K562 (cell line): ENCODE results near the gene TTC39A. TPM values are rescaled to one million over a fixed set of nuclear protein-coding genes. Genes with fewer than 3 reads are reported as not detected.

Source experiments
- ATAC-seq: fragments of 200-7000 bp; cut with Tn5 transposase; 3 replicates; pipeline ENCODE4 v1.9.1; 2020; ENCODE audit warnings: moderate library complexity
- BruUV-seq: library from RNA; stranded (reverse); fragments of 400-500 nt; replicated peaks from 2 replicates; lab custom pipeline; 2021; lab: Mats Ljungman, UMichigan
- CTCF ChIA-PET: fragments of 300-600 bp; formaldehyde crosslinking; extraction: SDS; loops from one replicate; lab custom pipeline; 2021; ENCODE audit warnings: low intra/inter-chr PET ratio; lab: Yijun Ruan, JAX
- POLR2A ChIA-PET: fragments of 300-600, 350-650 bp; sonication (Branson Sonifier 250); formaldehyde crosslinking; extraction: SDS; loops from one replicate; lab custom pipeline; 2021; ENCODE audit warnings: antibody characterized with exemption, inconsistent platforms; lab: Yijun Ruan, JAX
- DNase-seq, 4 experiments: peaks; one replicate each; pipeline versions ENCODE4 v3.0.0 to v3.0.0-alpha.2; 2011 to 2018; ENCODE audit warnings: low spot score in 3 of 4, mixed read lengths in 3 of 4; ENCODE audit errors: extremely low read depth in 1 of 4
- FAIRE-seq: peaks from 2 replicates; lab custom pipeline; 2011; peaks lifted over from hg19 to GRCh38; lab: Jason Lieb, UNC
- H2AFZ ChIP-seq: 2 replicates; pipeline ENCODE4 v1.6.0; 2011; ENCODE audit warnings: low read depth, low read length, control low read depth, inconsistent platforms
- H3K27ac ChIP-seq: fragments of 200-600 bp; 3 replicates; pipeline ENCODE4 v1.8.0; 2011; ENCODE audit warnings: low read depth, mild to moderate bottlenecking, control low read depth, inconsistent platforms, low read length, moderate library complexity, mixed read lengths; ENCODE audit errors: extremely low read depth
- H3K27me3 ChIP-seq, 2 experiments: fragments of 300-600 bp in 1 of 2; 2 replicates in 1 of 2; 3 replicates in 1 of 2; pipeline versions ENCODE4 v1.6.0 to v1.8.0; 2011; ENCODE audit warnings: inconsistent platforms in 2 of 2, low read length in 2 of 2, mild to moderate bottlenecking in 1 of 2, mixed read lengths in 1 of 2, moderate library complexity in 1 of 2; ENCODE audit not compliant: control insufficient read depth in 2 of 2, insufficient read depth in 2 of 2
- H3K36me3 ChIP-seq: fragments of 300-600 bp; 3 replicates; pipeline ENCODE4 v1.8.0; 2011; ENCODE audit warnings: mild to moderate bottlenecking, low read length, inconsistent platforms; ENCODE audit not compliant: control insufficient read depth, insufficient read depth
- H3K4me1 ChIP-seq, 2 experiments: fragments of 200-600 bp in 1 of 2; replicated peaks in 1 of 2; 2 replicates in 1 of 2; 3 replicates in 1 of 2; pipeline versions ENCODE4 v1.5.1 to v1.8.0; 2011; ENCODE audit warnings: inconsistent platforms in 2 of 2, low read length in 2 of 2, mild to moderate bottlenecking in 1 of 2, mixed read lengths in 1 of 2, moderate library complexity in 1 of 2; ENCODE audit not compliant: control insufficient read depth in 2 of 2, insufficient read depth in 2 of 2
- H3K4me2 ChIP-seq: 2 replicates; pipeline ENCODE4 v1.6.1; 2011; ENCODE audit warnings: low read length, control low read depth, inconsistent platforms, mixed read lengths; ENCODE audit not compliant: insufficient read depth
- H3K4me3 ChIP-seq: fragments of 200-600 bp; sonication (generic), shearing (Covaris generic); 2 replicates; pipeline ENCODE4 v1.5.1; 2016; ENCODE audit warnings: control low read depth, inconsistent platforms
- H3K79me2 ChIP-seq: fragments of 200-600 bp; 3 replicates; pipeline ENCODE4 v1.8.0; 2011; ENCODE audit warnings: low read length, inconsistent platforms; ENCODE audit not compliant: control insufficient read depth, insufficient read depth
- H3K9ac ChIP-seq, 2 experiments: 2 replicates each; pipeline versions ENCODE4 v1.6.0 to v1.6.1; 2011; ENCODE audit warnings: low read depth in 2 of 2, low read length in 2 of 2, control low read depth in 1 of 2, inconsistent platforms in 1 of 2, mild to moderate bottlenecking in 1 of 2, mixed read lengths in 1 of 2; ENCODE audit not compliant: insufficient read depth in 1 of 2
- H3K9me1 ChIP-seq: one replicate; pipeline ENCODE4 v1.6.0; 2011; ENCODE audit warnings: inconsistent platforms, mild to moderate bottlenecking, low read length, moderate library complexity; ENCODE audit not compliant: control insufficient read depth, insufficient read depth
- H3K9me3 ChIP-seq: replicated peaks from 2 replicates; pipeline ENCODE4 v1.5.1; 2011; ENCODE audit warnings: low read depth, low read length, inconsistent platforms; ENCODE audit not compliant: control insufficient read depth, insufficient read depth
- H4K20me1 ChIP-seq: replicated peaks from 2 replicates; pipeline ENCODE4 v1.6.1; 2011; ENCODE audit warnings: low read length, inconsistent platforms, mixed read lengths; ENCODE audit not compliant: control insufficient read depth, insufficient read depth
- CBFA2T3 ChIP-seq: fragments of 450-650 bp; IDR thresholded peaks from 2 replicates; pipeline ENCODE4 v1.6.1; 2017
- CHD2 ChIP-seq: IDR thresholded peaks from 2 replicates; pipeline ENCODE4 v1.6.1; 2011; ENCODE audit warnings: low read depth, low read length
- HNRNPK ChIP-seq: fragments of 200-400 bp; formaldehyde crosslinking; IDR thresholded peaks from one replicate; pipeline ENCODE4 v1.6.1; 2018; ENCODE audit warnings: mild to moderate bottlenecking, low read depth, low read length; ENCODE audit not compliant: poor library complexity, severe bottlenecking
- MAFG ChIP-seq: fragments of 450-650 bp; conservative IDR thresholded peaks from 2 replicates; pipeline ENCODE4 v1.6.1; 2016; ENCODE audit warnings: missing genetic modification characterization, missing compliant biosample characterization
- MAZ ChIP-seq, 2 experiments: fragments of 450-650 bp in 1 of 2; sonication (generic) in 1 of 2; formaldehyde crosslinking; IDR thresholded peaks in 1 of 2; conservative IDR thresholded peaks in 1 of 2; 2 replicates each; pipeline versions ENCODE4 v1.4.0 to v1.5.0; 2020; ENCODE audit warnings: mild to moderate bottlenecking in 1 of 2, missing genetic modification reagents in 1 of 2
- NFIX ChIP-seq: fragments of 250-450 bp; sonication (Bioruptor Pico); IDR thresholded peaks from 2 replicates; pipeline ENCODE4 v1.4.0; 2020; ENCODE audit warnings: low read depth, mild to moderate bottlenecking, moderate library complexity
- NRF1 ChIP-seq, 2 experiments: fragments of 450-650 bp; IDR thresholded peaks in 1 of 2; conservative IDR thresholded peaks in 1 of 2; 2 replicates each; pipeline ENCODE4 v1.6.1; 2014; ENCODE audit warnings: mild to moderate bottlenecking in 2 of 2
- POLR2B ChIP-seq: fragments of 450-650 bp; IDR thresholded peaks from 2 replicates; pipeline ENCODE4 v1.6.1; 2018; ENCODE audit warnings: low read depth; ENCODE audit not compliant: partially characterized antibody
- RBM14 ChIP-seq: fragments of 200-400 bp; formaldehyde crosslinking; IDR thresholded peaks from 2 replicates; pipeline ENCODE4 v1.6.1; 2018; ENCODE audit warnings: low read depth, mild to moderate bottlenecking, low read length, moderate library complexity, borderline replicate concordance; ENCODE audit not compliant: insufficient read depth
- RFX7 ChIP-seq: fragments of 250-450 bp; sonication (Bioruptor Pico); IDR thresholded peaks from 2 replicates; pipeline ENCODE4 v1.5.1; 2021; ENCODE audit warnings: mild to moderate bottlenecking
- SMARCA5 ChIP-seq: fragments of 450-650 bp; IDR thresholded peaks from 2 replicates; pipeline ENCODE4 v1.6.1; 2016
- SMARCE1 ChIP-seq: fragments of 450-650 bp; IDR thresholded peaks from 2 replicates; pipeline ENCODE4 v1.7.1; 2016; ENCODE audit warnings: mild to moderate bottlenecking
- SRSF9 ChIP-seq: fragments of 200-400 bp; formaldehyde crosslinking; IDR thresholded peaks from 2 replicates; pipeline ENCODE4 v1.6.1; 2017; ENCODE audit warnings: low read depth, low read length, borderline replicate concordance
- ZNF146 ChIP-seq: IDR thresholded peaks from one replicate; pipeline ENCODE4 v1.6.1; 2018; ENCODE audit warnings: missing compliant biosample characterization; ENCODE audit not compliant: unreplicated experiment
- ZNF589 ChIP-seq: fragments of 200-800 bp; sonication (Bioruptor generic); IDR thresholded peaks from 2 replicates; pipeline ENCODE4 v1.6.1; 2016; ENCODE audit warnings: low read depth, missing genetic modification characterization, missing compliant biosample characterization
- in situ Hi-C: fragments of 300-500 bp; cut with MboI; formaldehyde crosslinking; loops from 4 replicates; pipeline ENCODE4 v1.15.0; 2018; ENCODE audit warnings: inconsistent platforms, mixed read lengths
- intact Hi-C: fragments of 100-400 bp; cut with micrococcal nuclease; formaldehyde crosslinking; loops from 2 replicates; pipeline ENCODE4 v1.14.2; 2022
- polyA plus RNA-seq, 8 experiments: library from polyadenylated mRNA; depleted of rRNA in 4 of 8; stranded (reverse) in 5 of 8; unstranded in 3 of 8; fragments of >200 nt; fragmentation: Nextera tagmentation in 2 of 8; fragmentation: Illumina TruSeq in 1 of 8; extraction: Ambion mirVana in 2 of 8; extraction: Trizol in 1 of 8; gene quantifications; 2 replicates each; pipeline versions ENCODE4 v1.2.1 to v1.2.3, GENCODE V29; 2011 to 2014; ENCODE audit warnings: inconsistent platforms in 1 of 8, missing spikeins in 1 of 8
- total RNA-seq, 7 experiments: library from RNA; depleted of rRNA in 6 of 7; stranded (reverse); fragments of >200 nt in 6 of 7; fragmentation: Illumina TruSeq in 2 of 7; extraction: Trizol in 2 of 7; gene quantifications; 2 replicates each; pipeline versions ENCODE4 v1.2.1 to v1.2.3, GENCODE V29; 2011 to 2021; ENCODE audit warnings: low replicate concordance in 1 of 7
- TF ChIP-seq, protein P1 (sequence below), 2 experiments: fragments of 450-650 bp in 1 of 2; sonication (generic) in 1 of 2; formaldehyde crosslinking; conservative IDR thresholded peaks; 2 replicates each; pipeline versions ENCODE4 v1.4.0 to v1.8.1; 2020 to 2022; ENCODE audit warnings: mild to moderate bottlenecking in 1 of 2, missing genetic modification reagents in 1 of 2
- TF ChIP-seq, protein P2 (sequence below): fragments of 150-350 bp; IDR thresholded peaks from 2 replicates; pipeline ENCODE4 v1.6.1; 2014; ENCODE audit warnings: low read depth, mild to moderate bottlenecking, low read length, borderline replicate concordance

Gene TTC39A
- total and polyA plus RNA-seq, 9 of the 15 experiments (the other 6 are each of a cell fraction or from before 2014, with no cell fraction given), result 0.18 to 0.82 (median 0.35) TPM

- TF ChIP-seq CBFA2T3 (0 out of 2 replicates have a peak, but pooled peaks have one; percentile 31), MAZ (CRISPR knock-in tag; conservative IDR thresholded peaks at IDR 0.05 in 1 of 2, IDR thresholded peaks at IDR 0.05 in 1 of 2) (0 out of 4 replicates have a peak, but pooled peaks of 1 of the 2 experiments have one; percentile 2), RFX7 (CRISPR knock-in tag) (no peak), ZNF146 (CRISPR knock-in tag) (no peak), NRF1 (conservative IDR thresholded peaks at IDR 0.05 in 1 of 2, IDR thresholded peaks at IDR 0.05 in 1 of 2) (no peak), HNRNPK (no peak)
Observed at GRCh38 chr1:51285055-51285454, 45.3 kb downstream of the TTC39A start (continued).

DNA sequence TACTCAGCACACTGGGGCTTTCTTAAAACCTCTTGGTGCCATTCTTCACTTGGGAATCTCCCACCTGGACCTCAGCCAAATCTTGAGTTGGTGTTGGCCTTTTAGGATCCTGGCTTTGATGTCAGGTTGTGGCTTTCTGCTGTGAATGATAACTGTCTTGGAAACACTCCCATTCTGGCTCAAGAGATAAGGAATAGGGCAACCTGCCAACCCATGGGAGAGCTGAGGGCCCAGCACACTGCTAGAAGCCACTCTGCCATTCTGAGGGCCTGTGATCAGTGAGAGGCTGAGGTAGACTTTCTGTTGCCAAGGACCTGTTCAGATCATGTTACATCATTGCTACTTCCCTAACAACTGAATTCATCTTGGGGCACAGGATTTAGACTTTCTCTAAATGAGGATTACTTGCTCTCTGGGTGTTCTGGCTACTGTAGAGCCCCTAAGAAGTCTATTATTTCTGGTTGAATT lies 45.8 kb downstream of the TTC39A start:
- CTCF ChIA-PET, result no interaction called here
- in situ Hi-C loops, result no loop called here
- BruUV-seq, result no TSS peak
- ATAC-seq, result peak; percentile 93
- DNase-seq, result peak; percentile 92 to 99 (median 94)
- H3K9me1 ChIP-seq, result peaks cover 1% of the 10 kb centered on the region
- POLR2A ChIA-PET, result interaction anchor here (1.0 kb wide), 1 partner anchor 43 kb away, joined by 4 read pairs; no protein-coding TSS in a partner anchor
- H2AFZ ChIP-seq, result no peak overlapping the region
- H3K9ac ChIP-seq, result no peak overlapping the region
- FAIRE-seq, result peak; percentile 99
- H3K9me3 ChIP-seq, result no peaks in the 10 kb centered on the region
- no peaks in the 10 kb centered on the region for H3K27me3 ChIP-seq
- H4K20me1 ChIP-seq, result no peaks in the 10 kb centered on the region; the same call in 1 of the 2 replicates
- peak overlapping the region; percentile 9; the same call in 1 of the 2 replicates for H3K4me2 ChIP-seq
- peaks cover 23 to 30% of the 10 kb centered on the region in 2 experiments; a peak in 4 of 5 replicates for H3K4me1 ChIP-seq
- no peaks in the 10 kb centered on the region for H3K79me2 ChIP-seq
- H3K4me3 ChIP-seq, result no peak overlapping the region
- intact Hi-C loops, result loop anchor here (2.0 to 10.0 kb wide), 3 partner anchors 48 to 920 kb away; partner anchors contain the start of gene RNF11
- no peaks in the 10 kb centered on the region for H3K36me3 ChIP-seq
- no peak overlapping the region for H3K27ac ChIP-seq
- TF ChIP-seq, protein P1, sequence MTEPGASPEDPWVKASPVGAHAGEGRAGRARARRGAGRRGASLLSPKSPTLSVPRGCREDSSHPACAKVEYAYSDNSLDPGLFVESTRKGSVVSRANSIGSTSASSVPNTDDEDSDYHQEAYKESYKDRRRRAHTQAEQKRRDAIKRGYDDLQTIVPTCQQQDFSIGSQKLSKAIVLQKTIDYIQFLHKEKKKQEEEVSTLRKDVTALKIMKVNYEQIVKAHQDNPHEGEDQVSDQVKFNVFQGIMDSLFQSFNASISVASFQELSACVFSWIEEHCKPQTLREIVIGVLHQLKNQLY (CRISPR knock-in tag; conservative IDR thresholded peaks at IDR 0.05), result no peak
- TF ChIP-seq POLR2B (no peak), SMARCE1 (peak; percentile 99), NFIX (peak; percentile 74), SRSF9 (no peak), SMARCA5 (no peak), ZNF589 (CRISPR knock-in tag) (peak; percentile 87), RBM14 (no peak), MAFG (no peak), CHD2 (no peak)
- TF ChIP-seq, protein P2, sequence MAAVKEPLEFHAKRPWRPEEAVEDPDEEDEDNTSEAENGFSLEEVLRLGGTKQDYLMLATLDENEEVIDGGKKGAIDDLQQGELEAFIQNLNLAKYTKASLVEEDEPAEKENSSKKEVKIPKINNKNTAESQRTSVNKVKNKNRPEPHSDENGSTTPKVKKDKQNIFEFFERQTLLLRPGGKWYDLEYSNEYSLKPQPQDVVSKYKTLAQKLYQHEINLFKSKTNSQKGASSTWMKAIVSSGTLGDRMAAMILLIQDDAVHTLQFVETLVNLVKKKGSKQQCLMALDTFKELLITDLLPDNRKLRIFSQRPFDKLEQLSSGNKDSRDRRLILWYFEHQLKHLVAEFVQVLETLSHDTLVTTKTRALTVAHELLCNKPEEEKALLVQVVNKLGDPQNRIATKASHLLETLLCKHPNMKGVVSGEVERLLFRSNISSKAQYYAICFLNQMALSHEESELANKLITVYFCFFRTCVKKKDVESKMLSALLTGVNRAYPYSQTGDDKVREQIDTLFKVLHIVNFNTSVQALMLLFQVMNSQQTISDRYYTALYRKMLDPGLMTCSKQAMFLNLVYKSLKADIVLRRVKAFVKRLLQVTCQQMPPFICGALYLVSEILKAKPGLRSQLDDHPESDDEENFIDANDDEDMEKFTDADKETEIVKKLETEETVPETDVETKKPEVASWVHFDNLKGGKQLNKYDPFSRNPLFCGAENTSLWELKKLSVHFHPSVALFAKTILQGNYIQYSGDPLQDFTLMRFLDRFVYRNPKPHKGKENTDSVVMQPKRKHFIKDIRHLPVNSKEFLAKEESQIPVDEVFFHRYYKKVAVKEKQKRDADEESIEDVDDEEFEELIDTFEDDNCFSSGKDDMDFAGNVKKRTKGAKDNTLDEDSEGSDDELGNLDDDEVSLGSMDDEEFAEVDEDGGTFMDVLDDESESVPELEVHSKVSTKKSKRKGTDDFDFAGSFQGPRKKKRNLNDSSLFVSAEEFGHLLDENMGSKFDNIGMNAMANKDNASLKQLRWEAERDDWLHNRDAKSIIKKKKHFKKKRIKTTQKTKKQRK, result no peak
